Activated naive CD8-positive, alpha-beta T cell treated with anti-CD3 and anti-CD28 coated beads, Interleukin-2, amount 50 U/mL, for 24 hours (primary cell): ENCODE measurements around the gene TNNT3.
"Not testable (repeated sequence)": the region's sequence is repeated elsewhere in the genome, so short reads cannot be mapped to it uniquely, and the experiment has no call there.

Experiments
- ATAC-seq: fragments of 150-1000 bp; cut with Tn5 transposase; one replicate; pipeline ENCODE4 v1.10.0; 2021
- DNase-seq: peaks from one replicate; pipeline ENCODE4 v3.0.0; 2021
- H3K27ac Mint-ChIP-seq: one replicate; pipeline ENCODE4 v1.8.0; 2021; ENCODE audit warnings: mild to moderate bottlenecking, mixed read lengths
- H3K27me3 Mint-ChIP-seq: one replicate; pipeline ENCODE4 v1.8.0; 2021; ENCODE audit warnings: mixed read lengths
- H3K36me3 Mint-ChIP-seq: one replicate; pipeline ENCODE4 v1.8.0; 2021; ENCODE audit warnings: low read depth, mixed read lengths
- H3K4me1 Mint-ChIP-seq: one replicate; pipeline ENCODE4 v1.8.0; 2021; ENCODE audit warnings: mixed read lengths
- H3K4me3 Mint-ChIP-seq: one replicate; pipeline ENCODE4 v1.8.0; 2021; ENCODE audit warnings: mild to moderate bottlenecking, moderate library complexity, mixed read lengths
- H3K9me3 Mint-ChIP-seq: one replicate; pipeline ENCODE4 v1.8.0; 2021; ENCODE audit warnings: mixed read lengths

Gene TNNT3

GRCh38 chr11:1938343-1939005, 19.0 kb downstream of the TNNT3 start:
- DNase-seq (no peak), ATAC-seq (no peak)
- Mint-ChIP-seq H3K27me3 (no peaks in the 10 kb centered on the region), H3K27ac (no peak overlapping the region), H3K4me3 (no peak overlapping the region), H3K4me1 (peaks cover 3% of the 10 kb centered on the region), H3K9me3 (no peaks in the 10 kb centered on the region), H3K36me3 (no peaks in the 10 kb centered on the region)

DNA sequence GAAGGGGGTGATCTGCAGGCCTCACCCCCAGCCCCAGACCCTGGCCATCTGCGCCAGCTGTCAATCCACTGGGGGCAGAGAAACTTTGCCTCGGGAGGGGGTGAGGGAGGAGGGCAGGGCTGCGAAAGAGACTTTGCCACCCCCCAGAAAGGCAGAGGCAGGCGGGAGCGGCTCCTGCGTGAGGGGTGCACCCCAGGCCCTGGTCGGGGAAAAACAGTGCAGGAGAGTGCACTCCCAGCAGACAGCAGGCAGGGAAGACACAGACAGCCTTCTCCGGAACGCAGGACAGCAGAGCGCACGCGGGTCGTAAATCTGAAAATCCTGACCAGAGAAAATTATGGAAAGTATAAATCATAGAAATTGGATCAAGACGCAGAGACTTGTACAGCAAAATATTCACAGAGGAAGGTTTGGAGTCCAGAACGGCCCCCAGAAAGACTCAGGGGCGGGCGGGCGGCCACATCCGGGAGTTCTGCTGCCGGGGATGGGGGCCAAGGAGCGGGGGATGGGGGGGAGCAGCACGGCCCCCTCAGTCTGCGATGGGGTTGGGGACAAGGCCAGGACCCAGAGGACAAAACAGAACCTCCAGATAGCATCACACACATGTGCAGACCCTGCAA, 19.6 kb downstream of the TNNT3 start:
- H3K4me1 Mint-ChIP-seq: peaks cover 3% of the 10 kb centered on the region
- DNase-seq: no peak
- no peak overlapping the region for H3K27ac Mint-ChIP-seq
- ATAC-seq: no peak
- peak overlapping the region; percentile 17 for H3K4me3 Mint-ChIP-seq
- H3K9me3 Mint-ChIP-seq: no peaks in the 10 kb centered on the region
- no peaks in the 10 kb centered on the region for H3K36me3 Mint-ChIP-seq
- no peaks in the 10 kb centered on the region for H3K27me3 Mint-ChIP-seq

DNA sequence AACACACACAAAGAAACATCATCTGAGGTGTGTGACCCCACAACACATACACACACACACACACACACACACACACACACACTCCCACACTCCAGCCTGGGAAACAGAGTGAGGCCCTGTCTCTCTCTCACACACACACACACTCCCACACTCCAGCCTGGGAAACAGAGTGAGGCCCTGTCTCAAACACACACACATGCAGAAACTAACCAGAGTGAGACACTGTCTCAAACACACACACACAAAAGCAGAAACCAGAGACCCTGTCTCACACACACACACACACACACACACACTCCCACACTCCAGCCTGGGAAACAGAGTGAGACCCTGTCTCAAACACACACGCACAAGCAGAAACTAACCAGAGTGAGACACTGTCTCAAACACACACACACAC, 20.3 kb downstream of the TNNT3 start:
- not testable (repeated sequence) for H3K9me3 Mint-ChIP-seq, H3K36me3 Mint-ChIP-seq, ATAC-seq, DNase-seq, H3K4me1 Mint-ChIP-seq, H3K4me3 Mint-ChIP-seq, H3K27me3 Mint-ChIP-seq
- H3K27ac Mint-ChIP-seq: peak overlapping the region; percentile 13

DNA sequence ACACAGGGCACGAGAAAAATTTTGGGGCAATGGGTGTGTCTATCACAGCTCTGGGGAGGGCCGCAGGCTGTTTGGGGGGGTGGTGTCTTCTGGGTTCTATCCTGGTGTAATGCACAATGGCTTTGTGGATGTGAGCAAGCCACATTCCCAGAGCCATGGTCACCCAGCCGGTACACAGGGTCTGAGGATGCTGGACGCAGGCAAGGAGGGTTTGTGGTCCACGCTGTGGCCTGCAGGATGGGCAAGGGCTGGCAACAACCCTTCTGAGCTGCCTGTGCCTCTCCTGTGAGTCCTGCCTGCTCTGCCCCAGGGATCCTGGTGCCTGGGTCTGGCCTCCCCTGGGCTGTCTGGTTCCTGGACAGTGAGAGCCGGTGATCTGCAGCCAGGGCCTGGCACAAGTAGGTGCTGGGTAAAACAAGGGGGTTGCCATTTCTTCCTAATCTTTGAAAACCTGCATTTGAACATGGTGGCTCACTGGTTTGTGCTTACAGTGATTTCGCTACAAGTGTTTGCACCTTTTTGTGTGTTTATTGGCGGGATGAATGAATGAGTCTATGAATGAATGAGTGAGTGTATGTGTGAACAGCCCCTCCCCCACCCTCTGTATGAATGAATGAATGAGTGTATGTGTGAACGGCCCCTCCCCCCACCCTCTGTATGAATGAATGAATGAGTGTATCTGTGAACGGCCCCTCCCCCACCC, 23.2 kb downstream of the TNNT3 start:
- Mint-ChIP-seq H3K9me3 (no peaks in the 10 kb centered on the region), H3K36me3 (no peaks in the 10 kb centered on the region), H3K27ac (no peak overlapping the region), H3K27me3 (no peaks in the 10 kb centered on the region), H3K4me1 (peaks cover 3% of the 10 kb centered on the region), H3K4me3 (no peak overlapping the region)
- DNase-seq: no peak
- ATAC-seq: no peak

DNA sequence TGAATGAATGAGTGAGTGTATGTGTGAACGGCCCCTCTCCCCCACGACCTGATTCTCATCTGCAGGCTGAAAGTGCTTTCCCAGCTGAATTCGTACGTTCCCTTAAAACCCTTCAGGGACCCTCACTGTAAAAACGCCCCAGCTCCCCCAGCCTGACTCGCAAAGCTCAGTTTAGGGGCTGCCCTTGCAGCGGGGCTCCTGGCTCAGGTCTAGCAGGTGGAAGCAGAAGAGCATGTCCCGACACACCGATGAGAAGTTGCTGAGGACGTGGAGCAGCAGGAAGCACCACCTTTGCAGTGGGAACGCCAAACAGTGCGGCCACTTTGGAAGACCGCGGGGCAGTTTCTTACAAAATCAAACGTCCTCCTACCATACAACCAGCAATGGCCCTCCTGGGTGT, 24.1 kb downstream of the TNNT3 start:
- DNase-seq: no peak
- Mint-ChIP-seq H3K4me3 (no peak overlapping the region), H3K36me3 (no peaks in the 10 kb centered on the region), H3K27ac (no peak overlapping the region), H3K27me3 (no peaks in the 10 kb centered on the region), H3K4me1 (peaks cover 3% of the 10 kb centered on the region), H3K9me3 (no peaks in the 10 kb centered on the region)
- ATAC-seq: no peak

DNA sequence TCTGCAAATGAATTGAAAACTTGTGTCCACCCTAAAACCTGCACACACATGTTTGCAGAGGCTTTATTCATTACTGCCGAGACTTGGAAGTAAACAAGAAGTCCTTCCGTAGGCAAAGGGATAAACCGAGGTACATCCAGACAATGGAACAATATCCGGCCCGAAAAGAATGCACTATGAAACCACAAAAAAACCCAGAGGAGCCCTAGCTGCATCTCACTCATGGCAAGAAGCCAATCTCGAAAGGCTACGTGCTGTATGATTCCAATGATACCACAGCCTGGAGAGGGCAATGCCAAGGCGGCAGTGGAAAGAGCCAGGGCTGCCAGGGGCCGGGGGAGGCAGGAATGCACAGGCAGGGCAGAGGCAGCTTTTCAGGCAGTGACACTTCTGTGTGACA, 24.5 kb downstream of the TNNT3 start:
- Mint-ChIP-seq H3K27ac (no peak overlapping the region), H3K36me3 (no peaks in the 10 kb centered on the region), H3K27me3 (no peaks in the 10 kb centered on the region), H3K4me3 (no peak overlapping the region), H3K4me1 (peaks cover 3% of the 10 kb centered on the region), H3K9me3 (no peaks in the 10 kb centered on the region)
- no peak for DNase-seq
- ATAC-seq: no peak

- Mint-ChIP-seq H3K27me3 (no peaks in the 10 kb centered on the region), H3K4me3 (no peak within 1 kb of the TSS), H3K4me1 (no peaks in the 10 kb centered on the region), H3K36me3 (no peaks in the 10 kb centered on the region), H3K9me3 (no peaks in the 10 kb centered on the region), H3K27ac (no peak within 1 kb of the TSS)
- DNase-seq (peak; percentile 14), ATAC-seq (peak; percentile 69)
These were observed 27.4 kb downstream of the TNNT3 start, which contains the start of gene MRPL23 for GRCh38 chr11:1946812-1947484. Gene MRPL23 (plus strand): TSS chr11:1947332. CDS start chr11:1947363, 31 bp downstream.

GRCh38 chr11:1947592-1948237, 28.2 kb downstream of the TNNT3 start:
- no peak for DNase-seq
- Mint-ChIP-seq H3K27me3 (no peaks in the 10 kb centered on the region), H3K9me3 (no peaks in the 10 kb centered on the region), H3K4me3 (no peak overlapping the region), H3K27ac (no peak overlapping the region), H3K36me3 (no peaks in the 10 kb centered on the region), H3K4me1 (no peaks in the 10 kb centered on the region)
- peak; percentile 35 for ATAC-seq

DNA sequence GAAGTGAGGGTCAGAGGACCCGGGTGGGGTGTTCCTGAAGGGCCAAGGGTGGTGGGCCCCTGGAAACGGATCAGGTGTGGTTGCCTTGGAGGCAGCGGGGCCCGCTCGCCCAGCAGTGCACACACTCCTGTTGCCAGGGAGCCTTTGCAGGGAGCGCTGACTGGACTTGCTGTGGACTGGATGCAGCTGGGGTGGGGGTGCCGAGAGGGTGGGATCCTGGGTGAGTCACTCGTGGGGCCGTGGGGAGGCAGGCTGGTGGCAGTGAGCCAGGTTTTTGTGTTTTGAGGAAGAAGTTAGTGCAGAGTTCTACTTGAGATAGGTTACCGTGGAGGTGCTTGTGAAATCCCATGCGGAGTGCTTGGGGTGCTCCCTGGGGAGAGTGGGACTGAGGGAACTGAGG, 28.9 kb downstream of the TNNT3 start:
- no peak overlapping the region for H3K27ac Mint-ChIP-seq
- H3K4me1 Mint-ChIP-seq: no peaks in the 10 kb centered on the region
- DNase-seq (no peak), ATAC-seq (no peak)
- H3K9me3 Mint-ChIP-seq: no peaks in the 10 kb centered on the region
- H3K4me3 Mint-ChIP-seq: no peak overlapping the region
- no peaks in the 10 kb centered on the region for H3K36me3 Mint-ChIP-seq
- H3K27me3 Mint-ChIP-seq: no peaks in the 10 kb centered on the region

GRCh38 chr11:1949302-1949701, 29.8 kb downstream of the TNNT3 start:
- no peak for DNase-seq
- H3K4me1 Mint-ChIP-seq: no peaks in the 10 kb centered on the region

GRCh38 chr11:1949922-1950321, 30.4 kb downstream of the TNNT3 start:
- no peak for DNase-seq
- Mint-ChIP-seq H3K27ac (no peak overlapping the region), H3K4me3 (no peak overlapping the region), H3K36me3 (no peaks in the 10 kb centered on the region), H3K27me3 (no peaks in the 10 kb centered on the region), H3K9me3 (no peaks in the 10 kb centered on the region), H3K4me1 (no peaks in the 10 kb centered on the region)
- no peak for ATAC-seq

More at GRCh38 chr11:1949302-1949701, 29.8 kb downstream of the TNNT3 start:
- no peaks in the 10 kb centered on the region for H3K9me3 Mint-ChIP-seq
- no peaks in the 10 kb centered on the region for H3K27me3 Mint-ChIP-seq
- H3K36me3 Mint-ChIP-seq: no peaks in the 10 kb centered on the region
- no peak overlapping the region for H3K27ac Mint-ChIP-seq
- H3K4me3 Mint-ChIP-seq: no peak overlapping the region
- ATAC-seq: no peak

DNA sequence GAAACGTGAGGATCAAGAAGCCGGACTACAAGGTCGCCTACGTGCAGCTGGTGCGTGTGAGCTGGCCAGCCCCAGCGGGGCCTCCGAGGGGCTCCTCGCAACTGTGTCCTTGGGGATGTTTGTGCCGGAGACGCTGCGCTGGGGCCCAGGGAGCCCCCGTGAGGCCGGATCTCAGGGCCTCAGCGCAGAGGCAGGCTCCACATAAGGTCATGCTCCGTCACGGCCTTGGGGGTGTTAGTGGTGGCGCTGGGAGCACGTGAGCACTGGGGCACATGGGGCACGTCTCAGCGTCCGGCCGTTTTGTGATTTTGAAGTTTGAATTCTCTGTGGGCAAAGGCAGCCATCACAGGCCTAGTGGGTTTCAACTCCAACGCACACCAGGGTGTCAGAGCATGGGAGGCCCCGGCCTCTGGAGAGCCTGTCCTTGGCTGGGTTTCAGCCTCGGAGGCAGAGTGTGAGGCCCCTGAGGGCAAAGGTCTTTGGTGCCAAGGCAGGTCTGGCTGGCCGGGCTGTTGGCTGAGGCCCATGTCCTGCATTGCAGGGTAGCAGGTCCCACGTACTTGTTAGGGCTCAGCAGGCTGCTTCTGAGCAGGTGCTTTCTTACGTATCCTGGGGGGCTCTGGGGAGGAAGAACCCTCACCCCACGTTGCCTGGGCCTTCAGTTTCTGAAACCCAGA, 33.4 kb downstream of the TNNT3 start:
- H3K27ac Mint-ChIP-seq: no peak overlapping the region
- no peak overlapping the region for H3K4me3 Mint-ChIP-seq
- no peaks in the 10 kb centered on the region for H3K9me3 Mint-ChIP-seq
- no peaks in the 10 kb centered on the region for H3K4me1 Mint-ChIP-seq
- no peaks in the 10 kb centered on the region for H3K27me3 Mint-ChIP-seq
- ATAC-seq (no peak), DNase-seq (no peak)
- no peaks in the 10 kb centered on the region for H3K36me3 Mint-ChIP-seq

DNA sequence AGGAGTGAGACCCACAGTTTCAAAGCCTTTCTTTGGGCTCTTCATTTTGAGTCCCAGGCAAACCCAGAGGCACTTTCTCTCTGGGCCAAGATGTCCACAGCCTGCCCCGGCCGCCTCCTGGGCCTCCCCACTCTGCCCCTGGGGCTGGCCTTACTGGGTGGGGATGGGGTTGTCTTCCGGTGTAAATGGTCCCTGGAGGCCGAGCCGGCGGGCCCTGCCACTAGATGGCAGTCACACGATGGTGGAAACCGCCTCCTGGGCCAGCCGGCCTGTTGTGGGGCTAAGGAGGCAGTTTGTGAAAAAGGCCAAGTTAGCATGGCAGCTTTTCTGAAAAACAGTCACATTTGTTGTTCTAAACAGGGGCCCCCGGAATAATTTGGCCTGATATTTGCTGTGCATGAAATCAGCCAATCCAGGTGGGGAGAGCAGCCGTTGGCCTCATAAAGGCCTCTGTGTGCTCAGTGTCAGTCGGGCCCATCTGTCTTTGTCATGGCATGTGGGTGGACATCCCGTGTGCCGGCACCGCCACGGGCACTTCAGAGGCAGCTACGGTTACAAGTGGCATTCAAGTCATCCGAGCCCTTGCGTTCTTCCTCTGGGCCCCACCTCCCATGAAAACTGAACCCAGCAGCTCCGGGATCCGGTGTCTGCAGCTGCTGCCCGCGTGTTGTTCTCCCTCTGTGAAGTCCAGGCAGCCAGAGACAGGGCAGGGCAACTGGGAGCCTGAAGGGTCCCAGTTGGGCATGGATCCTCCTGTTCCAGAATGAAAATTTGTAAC, 34.2 kb downstream of the TNNT3 start:
- DNase-seq (no peak), ATAC-seq (peak; percentile 54)
- no peaks in the 10 kb centered on the region for H3K36me3 Mint-ChIP-seq
- H3K4me3 Mint-ChIP-seq: no peak overlapping the region
- no peaks in the 10 kb centered on the region for H3K9me3 Mint-ChIP-seq
- no peaks in the 10 kb centered on the region for H3K4me1 Mint-ChIP-seq
- no peaks in the 10 kb centered on the region for H3K27me3 Mint-ChIP-seq
- H3K27ac Mint-ChIP-seq: no peak overlapping the region
